HEK293 (cell line): ENCODE results near the gene OLA1.
A peak's percentile ranks its signal among the peaks of the same experiment; 100 is the strongest.

Source experiments
- CTCF ChIA-PET: fragments of 350-600 bp; formaldehyde crosslinking; extraction: SDS; loops from one replicate; lab custom pipeline; 2021; ENCODE audit warnings: antibody characterized with exemption; lab: Yijun Ruan, JAX
- POLR2A ChIA-PET: fragments of 300-600 bp; formaldehyde crosslinking; extraction: SDS; loops from one replicate; lab custom pipeline; 2020; ENCODE audit warnings: antibody characterized with exemption, inconsistent platforms; lab: Yijun Ruan, JAX
- H3K27ac ChIP-seq: fragments of 200-500 bp; sonication (Bioruptor generic); 2 replicates; pipeline ENCODE4 v1.5.1; 2014; ENCODE audit warnings: low read depth, low read length, control low read depth, inconsistent platforms; ENCODE audit errors: extremely low read depth
- H3K36me3 ChIP-seq, 2 experiments: fragments of 200-500 bp in 1 of 2; sonication (Bioruptor generic) in 1 of 2; 1 replicate in 1 of 2; 2 replicates in 1 of 2; pipeline ENCODE4 v1.5.1; 2014 to 2017; ENCODE audit warnings: inconsistent platforms in 2 of 2, low read length in 2 of 2; ENCODE audit not compliant: control insufficient read depth in 2 of 2, insufficient read depth in 1 of 2
- H3K4me1 ChIP-seq: fragments of 200-500 bp; sonication (Bioruptor generic); 2 replicates; pipeline ENCODE4 v1.5.1; 2014; ENCODE audit warnings: mild to moderate bottlenecking, low read length, inconsistent platforms; ENCODE audit not compliant: control insufficient read depth, insufficient read depth
- H3K4me3 ChIP-seq: 2 replicates; pipeline ENCODE4 v1.5.1; 2011; ENCODE audit warnings: low read depth, mild to moderate bottlenecking, control low read depth, low read length, moderate library complexity
- H3K9me3 ChIP-seq: fragments of 200-500 bp; sonication (Bioruptor generic); 2 replicates; pipeline ENCODE4 v1.5.1; 2014; ENCODE audit warnings: low read depth, low read length, inconsistent platforms; ENCODE audit not compliant: control insufficient read depth, insufficient read depth
- AEBP2 ChIP-seq: fragments of 450-650 bp; formaldehyde crosslinking; IDR thresholded peaks from 2 replicates; pipeline ENCODE4 v1.5.1; 2016; ENCODE audit warnings: missing biosample characterization, missing genetic modification characterization, borderline replicate concordance
- BCL6B ChIP-seq: fragments of 450-650 bp; formaldehyde crosslinking; IDR thresholded peaks from 2 replicates; pipeline ENCODE4 v1.5.1; 2017; ENCODE audit warnings: missing biosample characterization, missing genetic modification characterization
- PRDM10 ChIP-seq: fragments of 450-650 bp; formaldehyde crosslinking; IDR thresholded peaks from 2 replicates; pipeline ENCODE4 v1.5.1; 2016; ENCODE audit warnings: missing biosample characterization, missing genetic modification characterization
- REST ChIP-seq: fragments of 450-650 bp; formaldehyde crosslinking; IDR thresholded peaks from 2 replicates; pipeline ENCODE4 v1.5.1; 2016; ENCODE audit warnings: missing biosample characterization, missing genetic modification characterization
- WT1 ChIP-seq: fragments of 450-650 bp; formaldehyde crosslinking; IDR thresholded peaks from 2 replicates; pipeline ENCODE4 v1.5.1; 2016; ENCODE audit warnings: missing biosample characterization, missing genetic modification characterization
- ZBTB26 ChIP-seq: fragments of 450-650 bp; formaldehyde crosslinking; optimal IDR thresholded peaks from 2 replicates; pipeline ENCODE3; 2016; ENCODE audit warnings: missing biosample characterization, mild to moderate bottlenecking, missing genetic modification characterization
- ZFP3 ChIP-seq: fragments of 450-650 bp; formaldehyde crosslinking; IDR thresholded peaks from 2 replicates; pipeline ENCODE4 v1.5.1; 2016; ENCODE audit warnings: low read depth, missing biosample characterization, missing genetic modification characterization
- ZNF157 ChIP-seq: fragments of 450-650 bp; formaldehyde crosslinking; IDR thresholded peaks from 2 replicates; pipeline ENCODE4 v1.5.1; 2016; ENCODE audit warnings: missing biosample characterization, missing genetic modification characterization
- ZNF202 ChIP-seq: fragments of 450-650 bp; formaldehyde crosslinking; IDR thresholded peaks from 2 replicates; pipeline ENCODE4 v1.5.1; 2016; ENCODE audit warnings: missing biosample characterization, missing genetic modification characterization, borderline replicate concordance
- ZNF391 ChIP-seq: fragments of 450-650 bp; formaldehyde crosslinking; IDR thresholded peaks from 2 replicates; pipeline ENCODE4 v1.5.1; 2016; ENCODE audit warnings: low read depth, missing biosample characterization, missing genetic modification characterization, borderline replicate concordance
- ZNF600 ChIP-seq: fragments of 450-650 bp; formaldehyde crosslinking; IDR thresholded peaks from 2 replicates; pipeline ENCODE4 v1.5.1; 2016; ENCODE audit warnings: missing biosample characterization, missing genetic modification characterization
- ZNF639 ChIP-seq: fragments of 450-650 bp; formaldehyde crosslinking; IDR thresholded peaks from 2 replicates; pipeline ENCODE4 v1.5.1; 2016; ENCODE audit warnings: missing biosample characterization, missing genetic modification characterization
- ZNF792 ChIP-seq: fragments of 450-650 bp; formaldehyde crosslinking; IDR thresholded peaks from 2 replicates; pipeline ENCODE4 v1.5.1; 2016; ENCODE audit warnings: missing biosample characterization, missing genetic modification characterization
- ZNF830 ChIP-seq: fragments of 450-650 bp; IDR thresholded peaks from 2 replicates; pipeline ENCODE4 v1.5.0; 2018; ENCODE audit warnings: missing biosample characterization, missing genetic modification characterization, low read depth, mild to moderate bottlenecking, moderate library complexity

OLA1 gene

GRCh38 chr2:174259981-174260380 lies 11.6 kb upstream of the OLA1 start (continued):
- peak; percentile 39; the same call in 1 of the 2 replicates for TF ChIP-seq PRDM10 (tag by site-specific recombination)
- TF ChIP-seq, all 188 proteins: peak for 3

- no peak overlapping the region for H3K27ac ChIP-seq
- TF ChIP-seq ZNF600 (tag by site-specific recombination): no peak
- TF ChIP-seq BCL6B: no peak
- no peak for TF ChIP-seq ZBTB26 (tag by site-specific recombination)
- TF ChIP-seq ZNF202: no peak
- no peak for TF ChIP-seq ZNF792 (tag by site-specific recombination)
- no peak for TF ChIP-seq ZFP3 (tag by site-specific recombination)
- TF ChIP-seq REST: no peak
- TF ChIP-seq ZNF391 (tag by site-specific recombination): no peak
- TF ChIP-seq ZNF830: no peak
- no peak for TF ChIP-seq AEBP2
- TF ChIP-seq ZNF639: no peak
- TF ChIP-seq WT1: no peak
- TF ChIP-seq ZNF157 (tag by site-specific recombination): no peak
- ChIA-PET POLR2A (no interaction called here), CTCF (no interaction called here)
- no peaks in the 10 kb centered on the region for H3K9me3 ChIP-seq
- no peaks in the 10 kb centered on the region for H3K4me1 ChIP-seq
- no peak overlapping the region for H3K4me3 ChIP-seq
- H3K36me3 ChIP-seq: no peaks in the 10 kb centered on the region
These were observed 5.9 kb upstream of the OLA1 start for GRCh38 chr2:174254267-174254666.
